HFFc6 (cell line): Measurements from ENCODE around the gene SPATA20. TPM values are rescaled to one million over a fixed set of nuclear protein-coding genes. Genes with fewer than 3 reads are reported as not detected.

Experiments used
- DNase-seq: peaks from one replicate; pipeline ENCODE4 v3.0.0-alpha.2; 2018
- H3K27ac Mint-ChIP-seq: 2 replicates; pipeline ENCODE4 v1.8.0; 2020; ENCODE audit warnings: mild to moderate bottlenecking, mixed read lengths
- H3K27me3 Mint-ChIP-seq: 2 replicates; pipeline ENCODE4 v1.8.0; 2021; ENCODE audit warnings: mild to moderate bottlenecking, moderate library complexity, mixed read lengths; ENCODE audit not compliant: insufficient read depth
- H3K36me3 Mint-ChIP-seq: 2 replicates; pipeline ENCODE4 v1.8.0; 2021; ENCODE audit warnings: low read depth, mixed read lengths
- H3K4me1 Mint-ChIP-seq: 2 replicates; pipeline ENCODE4 v1.8.0; 2020; ENCODE audit warnings: low read depth, mixed read lengths
- H3K4me3 Mint-ChIP-seq: 2 replicates; pipeline ENCODE4 v1.8.0; 2020; ENCODE audit warnings: mild to moderate bottlenecking, moderate library complexity, mixed read lengths
- H3K9me3 Mint-ChIP-seq: 2 replicates; pipeline ENCODE4 v1.8.0; 2020; ENCODE audit warnings: mild to moderate bottlenecking, mixed read lengths
- total RNA-seq, 6 experiments: library from RNA; stranded (reverse); fragmentation: NEBNext Ultra II Directional; extraction: Animal tissue kit (Norgen Biotek cat#: 25700); gene quantifications; 2 replicates in 1 of 6; 3 replicates in 5 of 6; pipeline ENCODE4 v1.2.3, GENCODE V29; 2021
- TF ChIP-seq, protein P1 (sequence below): fragments of 200-600 bp; sonication (generic); IDR thresholded peaks from 2 replicates; pipeline ENCODE4 v1.5.0; 2021; ENCODE audit warnings: antibody characterized with exemption, mild to moderate bottlenecking

Gene SPATA20
- total RNA-seq, 6 experiments from 2014 or later: 53.4 to 71.2 (median 62.6) TPM

- H3K9me3 Mint-ChIP-seq: no peaks in the 10 kb centered on the region
- TF ChIP-seq, protein P1, sequence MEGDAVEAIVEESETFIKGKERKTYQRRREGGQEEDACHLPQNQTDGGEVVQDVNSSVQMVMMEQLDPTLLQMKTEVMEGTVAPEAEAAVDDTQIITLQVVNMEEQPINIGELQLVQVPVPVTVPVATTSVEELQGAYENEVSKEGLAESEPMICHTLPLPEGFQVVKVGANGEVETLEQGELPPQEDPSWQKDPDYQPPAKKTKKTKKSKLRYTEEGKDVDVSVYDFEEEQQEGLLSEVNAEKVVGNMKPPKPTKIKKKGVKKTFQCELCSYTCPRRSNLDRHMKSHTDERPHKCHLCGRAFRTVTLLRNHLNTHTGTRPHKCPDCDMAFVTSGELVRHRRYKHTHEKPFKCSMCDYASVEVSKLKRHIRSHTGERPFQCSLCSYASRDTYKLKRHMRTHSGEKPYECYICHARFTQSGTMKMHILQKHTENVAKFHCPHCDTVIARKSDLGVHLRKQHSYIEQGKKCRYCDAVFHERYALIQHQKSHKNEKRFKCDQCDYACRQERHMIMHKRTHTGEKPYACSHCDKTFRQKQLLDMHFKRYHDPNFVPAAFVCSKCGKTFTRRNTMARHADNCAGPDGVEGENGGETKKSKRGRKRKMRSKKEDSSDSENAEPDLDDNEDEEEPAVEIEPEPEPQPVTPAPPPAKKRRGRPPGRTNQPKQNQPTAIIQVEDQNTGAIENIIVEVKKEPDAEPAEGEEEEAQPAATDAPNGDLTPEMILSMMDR: no peak
- DNase-seq: peak; percentile 6
- peaks cover 5% of the 10 kb centered on the region for H3K27me3 Mint-ChIP-seq
- H3K4me3 Mint-ChIP-seq: no peak overlapping the region; the same call in 1 of the 2 replicates
- 0 out of 2 replicates have a peak, but pooled peaks cover 4% of the 10 kb centered on the region for H3K36me3 Mint-ChIP-seq
- no peak overlapping the region for H3K27ac Mint-ChIP-seq
- peaks cover 36% of the 10 kb centered on the region for H3K4me1 Mint-ChIP-seq
These were observed 35.9 kb upstream of the SPATA20 start for GRCh38 chr17:50511058-50511457.

DNA sequence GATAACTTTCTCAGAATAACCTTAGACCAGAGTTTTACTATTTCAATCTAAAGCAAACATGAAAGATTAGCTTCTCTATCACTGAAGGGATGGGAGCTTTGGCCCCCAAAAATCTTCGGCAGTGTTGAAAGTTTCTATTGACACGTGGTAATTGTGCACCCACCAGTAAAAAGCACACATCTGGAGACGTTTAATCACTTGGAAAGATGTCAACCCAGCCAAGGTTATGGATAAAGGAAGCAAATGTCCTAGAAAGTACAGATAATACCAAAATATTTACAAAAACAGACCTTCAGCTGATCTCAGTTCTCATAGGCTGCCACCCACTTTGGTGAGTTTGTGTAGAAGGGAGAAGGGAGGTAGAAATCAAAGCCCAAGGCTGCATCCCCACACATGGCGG lies 33.5 kb upstream of the SPATA20 start:
- peaks cover 35% of the 10 kb centered on the region for H3K4me1 Mint-ChIP-seq

GRCh38 chr17:50514388-50514787 lies 32.6 kb upstream of the SPATA20 start:
- Mint-ChIP-seq H3K27me3 (peaks cover 15% of the 10 kb centered on the region), H3K9me3 (no peaks in the 10 kb centered on the region), H3K36me3 (0 out of 2 replicates have a peak, but pooled peaks cover 4% of the 10 kb centered on the region), H3K27ac (no peak overlapping the region), H3K4me1 (peaks cover 29% of the 10 kb centered on the region), H3K4me3 (no peak overlapping the region)
- TF ChIP-seq, protein P1: no peak
- DNase-seq: no peak

More for the DNA sequence above, 33.5 kb upstream of the SPATA20 start:
- H3K27ac Mint-ChIP-seq: no peak overlapping the region
- no peak for DNase-seq
- no peaks in the 10 kb centered on the region for H3K9me3 Mint-ChIP-seq
- TF ChIP-seq, protein P1: no peak
- no peak overlapping the region for H3K4me3 Mint-ChIP-seq
- H3K36me3 Mint-ChIP-seq: 0 out of 2 replicates have a peak, but pooled peaks cover 4% of the 10 kb centered on the region
- peaks cover 16% of the 10 kb centered on the region for H3K27me3 Mint-ChIP-seq

GRCh38 chr17:50514936-50515702 lies 31.9 kb upstream of the SPATA20 start:
- H3K27ac Mint-ChIP-seq: no peak overlapping the region
- H3K4me1 Mint-ChIP-seq: peaks cover 29% of the 10 kb centered on the region
- no peak overlapping the region for H3K4me3 Mint-ChIP-seq
- H3K9me3 Mint-ChIP-seq: no peaks in the 10 kb centered on the region
- H3K27me3 Mint-ChIP-seq: peaks cover 15% of the 10 kb centered on the region
- TF ChIP-seq, protein P1: no peak
- no peak for DNase-seq
- H3K36me3 Mint-ChIP-seq: 0 out of 2 replicates have a peak, but pooled peaks cover 4% of the 10 kb centered on the region

DNA sequence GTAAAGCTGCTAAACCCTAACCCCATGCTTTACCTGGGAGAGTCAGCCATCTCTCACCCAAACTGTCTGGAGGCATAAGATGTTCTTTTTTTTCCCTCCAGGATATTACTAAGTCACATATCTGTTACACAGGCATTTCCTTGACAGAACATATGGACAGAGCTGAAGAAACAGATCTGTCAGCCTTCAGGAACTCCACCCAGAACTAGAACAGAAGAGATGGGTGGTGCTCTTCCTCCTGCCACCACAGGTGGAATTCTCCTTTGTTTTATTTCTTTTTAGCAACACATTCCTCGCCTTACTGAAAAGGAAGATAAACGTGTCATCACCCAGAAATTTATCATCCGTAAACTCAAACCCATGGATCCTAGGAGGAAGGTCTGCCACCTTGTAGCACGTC lies 30.0 kb upstream of the SPATA20 start:
- H3K4me3 Mint-ChIP-seq: no peak overlapping the region
- DNase-seq: no peak
- peaks cover 16% of the 10 kb centered on the region for H3K4me1 Mint-ChIP-seq
- H3K36me3 Mint-ChIP-seq: 0 out of 2 replicates have a peak, but pooled peaks cover 4% of the 10 kb centered on the region
- peaks cover 27% of the 10 kb centered on the region for H3K27me3 Mint-ChIP-seq
- TF ChIP-seq, protein P1: no peak
- H3K27ac Mint-ChIP-seq: no peak overlapping the region
- no peaks in the 10 kb centered on the region for H3K9me3 Mint-ChIP-seq
